DND-41 (cell line): Measurements from ENCODE around the gene OR4D11.
"Not testable (repeated sequence)": the region's sequence is repeated elsewhere in the genome, so short reads cannot be mapped to it uniquely, and the experiment has no call there.

Experiments
- ATAC-seq: fragments of 200-7000 bp; cut with Tn5 transposase; 3 replicates; pipeline ENCODE4 v1.9.1; 2021; ENCODE audit warnings: low read depth; ENCODE audit not compliant: insufficient read depth
- DNase-seq: peaks from one replicate; pipeline ENCODE4 v3.0.0-alpha.2; 2020
- H2AFZ ChIP-seq: 2 replicates; pipeline ENCODE4 v1.6.0; 2012; ENCODE audit warnings: low read depth, low read length
- H3K27ac ChIP-seq: 2 replicates; pipeline ENCODE4 v1.5.1; 2012; ENCODE audit warnings: low read length, inconsistent platforms
- H3K27me3 ChIP-seq: fragments of 200-600 bp; sonication (generic); 2 replicates; pipeline ENCODE4 v1.6.0; 2012; ENCODE audit warnings: low read length, mild to moderate bottlenecking, inconsistent platforms; ENCODE audit not compliant: insufficient read depth, poor library complexity
- H3K36me3 ChIP-seq: 2 replicates; pipeline ENCODE4 v1.5.1; 2012; ENCODE audit warnings: low read length, inconsistent platforms; ENCODE audit not compliant: insufficient read depth
- H3K4me1 ChIP-seq: 2 replicates; pipeline ENCODE4 v1.5.1; 2012; ENCODE audit warnings: mild to moderate bottlenecking, low read length; ENCODE audit not compliant: insufficient read depth
- H3K4me2 ChIP-seq: 2 replicates; pipeline ENCODE4 v1.6.0; 2012; ENCODE audit warnings: mild to moderate bottlenecking, moderate library complexity, low read length, inconsistent platforms; ENCODE audit not compliant: insufficient read depth
- H3K4me3 ChIP-seq, 2 experiments: fragments of 200-600 bp in 1 of 2; shearing (Covaris generic) in 1 of 2; 2 replicates each; pipeline ENCODE4 v1.5.1; 2012 to 2016; ENCODE audit warnings: inconsistent platforms in 2 of 2, low read length in 2 of 2, mild to moderate bottlenecking in 2 of 2, low read depth in 1 of 2, moderate library complexity in 1 of 2
- H3K79me2 ChIP-seq: 2 replicates; pipeline ENCODE4 v1.6.0; 2012; ENCODE audit warnings: low read length, inconsistent platforms; ENCODE audit not compliant: insufficient read depth
- H3K9ac ChIP-seq: 2 replicates; pipeline ENCODE4 v1.6.0; 2012; ENCODE audit warnings: low read depth, mild to moderate bottlenecking, inconsistent platforms, low read length, moderate library complexity
- H3K9me3 ChIP-seq: 2 replicates; pipeline ENCODE4 v1.5.1; 2012; ENCODE audit warnings: low read length, moderate library complexity, mild to moderate bottlenecking, inconsistent platforms; ENCODE audit not compliant: insufficient read depth, severe bottlenecking
- H4K20me1 ChIP-seq: 2 replicates; pipeline ENCODE4 v1.6.0; 2012; ENCODE audit warnings: low read length; ENCODE audit not compliant: insufficient read depth
- CTCF ChIP-seq: IDR thresholded peaks from 2 replicates; pipeline ENCODE4 v1.5.1; 2012; ENCODE audit warnings: borderline replicate concordance, low read length, moderate library complexity, mild to moderate bottlenecking; ENCODE audit not compliant: poor library complexity, severe bottlenecking; ENCODE audit errors: extremely low read depth
- EZH2 ChIP-seq: IDR thresholded peaks from 3 replicates; pipeline ENCODE4 v1.6.1; 2012; ENCODE audit warnings: borderline replicate concordance, low read depth, mild to moderate bottlenecking, moderate library complexity, low read length, inconsistent platforms; ENCODE audit not compliant: severe bottlenecking

The OR4D11 gene

GRCh38 chr11:59534676-59535075 is 31.3 kb downstream of the OR4D11 start:
- Histone ChIP-seq H3K36me3 (no peaks in the 10 kb centered on the region), H3K9me3 (no peaks in the 10 kb centered on the region), H3K9ac (no peak overlapping the region), H3K4me2 (no peak overlapping the region), H3K79me2 (no peaks in the 10 kb centered on the region), H2AFZ (no peak overlapping the region), H3K4me1 (peaks cover 14% of the 10 kb centered on the region), H3K27me3 (no peaks in the 10 kb centered on the region), H4K20me1 (no peaks in the 10 kb centered on the region), H3K27ac (no peak overlapping the region), H3K4me3 (no peak overlapping the region)
- ATAC-seq (no peak), DNase-seq (no peak)
- no peak for TF ChIP-seq CTCF
- no peak for TF ChIP-seq EZH2

GRCh38 chr11:59542142-59542810 is 38.9 kb downstream of the OR4D11 start:
- Histone ChIP-seq H3K9ac (no peak overlapping the region), H4K20me1 (no peaks in the 10 kb centered on the region), H3K4me2 (no peak overlapping the region), H3K27me3 (no peaks in the 10 kb centered on the region), H3K4me1 (peaks cover 7% of the 10 kb centered on the region), H3K79me2 (no peaks in the 10 kb centered on the region), H3K36me3 (no peaks in the 10 kb centered on the region), H3K27ac (no peak overlapping the region), H2AFZ (no peak overlapping the region), H3K9me3 (no peaks in the 10 kb centered on the region), H3K4me3 (no peak overlapping the region)
- DNase-seq (no peak), ATAC-seq (no peak)
- TF ChIP-seq EZH2, result no peak

- H3K4me2 ChIP-seq, H4K20me1 ChIP-seq, H3K9me3 ChIP-seq, H3K27ac ChIP-seq, H3K36me3 ChIP-seq, H3K4me3 ChIP-seq, DNase-seq, H3K27me3 ChIP-seq, ATAC-seq, H3K9ac ChIP-seq, H2AFZ ChIP-seq, H3K79me2 ChIP-seq: not testable (repeated sequence)
- peaks cover 12% of the 10 kb centered on the region for H3K4me1 ChIP-seq
Measured at GRCh38 chr11:59543713-59544112, 40.3 kb downstream of the OR4D11 start.

- Histone ChIP-seq H3K4me1 (peaks cover 22% of the 10 kb centered on the region), H2AFZ (no peak overlapping the region), H3K27ac (no peak overlapping the region), H3K9ac (no peak overlapping the region), H4K20me1 (no peaks in the 10 kb centered on the region), H3K4me3 (no peak overlapping the region), H3K9me3 (no peaks in the 10 kb centered on the region), H3K79me2 (no peaks in the 10 kb centered on the region), H3K27me3 (no peaks in the 10 kb centered on the region), H3K36me3 (no peaks in the 10 kb centered on the region), H3K4me2 (no peak overlapping the region)
- ATAC-seq (no peak), DNase-seq (no peak)
- TF ChIP-seq CTCF (no peak), EZH2 (no peak)
Measured at GRCh38 chr11:59544869-59545178, 41.4 kb downstream of the OR4D11 start.
